NK-92 (cell line): ENCODE data around the gene EPRS1.
"Not testable (repeated sequence)": the region's sequence is repeated elsewhere in the genome, so short reads cannot be mapped to it uniquely, and the experiment has no call there.

Source experiments
- DNase-seq: peaks from one replicate; lab custom pipeline; 2025; ENCODE audit not compliant: unreplicated experiment; lab: John Stamatoyannopoulos, UW

The EPRS1 gene

GRCh38 chr1:220040028-220040596, 6.2 kb downstream of the EPRS1 start:
- no peak for DNase-seq

- no peak for DNase-seq
These were observed 7.7 kb downstream of the EPRS1 start for GRCh38 chr1:220038640-220039039.

GRCh38 chr1:220037810-220038209, 8.5 kb downstream of the EPRS1 start:
- DNase-seq, result not testable (repeated sequence)

- DNase-seq, result no peak
These were observed 13.4 kb downstream of the EPRS1 start for GRCh38 chr1:220032911-220033310.

- DNase-seq, result no peak
These were observed 15.0 kb downstream of the EPRS1 start for GRCh38 chr1:220031287-220031686.

- DNase-seq, result no peak
These were observed 17.9 kb downstream of the EPRS1 start for GRCh38 chr1:220028346-220028895.

- no peak for DNase-seq
These were observed 27.2 kb downstream of the EPRS1 start for GRCh38 chr1:220019071-220019470.

- DNase-seq, result no peak
These were observed 32.8 kb downstream of the EPRS1 start for GRCh38 chr1:220013497-220013896.

- no peak for DNase-seq
These were observed 34.0 kb downstream of the EPRS1 start for GRCh38 chr1:220012259-220012658.

GRCh38 chr1:220011620-220012019, 34.7 kb downstream of the EPRS1 start:
- DNase-seq, result no peak

GRCh38 chr1:220007438-220007837, 38.9 kb downstream of the EPRS1 start:
- DNase-seq, result no peak

GRCh38 chr1:220005489-220005888, 40.8 kb downstream of the EPRS1 start:
- DNase-seq, result no peak

GRCh38 chr1:220003610-220004299, 42.5 kb downstream of the EPRS1 start:
- DNase-seq, result no peak

GRCh38 chr1:220003015-220003414, 43.3 kb downstream of the EPRS1 start:
- DNase-seq, result no peak

- no peak for DNase-seq
These were observed 45.2 kb downstream of the EPRS1 start for GRCh38 chr1:220001095-220001501.

GRCh38 chr1:219999821-220000220, 46.5 kb downstream of the EPRS1 start:
- DNase-seq, result no peak
